K562 (cell line): Measurements from ENCODE around the gene HOXD1. TPM values are rescaled to one million over a fixed set of nuclear protein-coding genes. Genes with fewer than 3 reads are reported as not detected.

Source experiments
- ATAC-seq: fragments of 200-7000 bp; cut with Tn5 transposase; 3 replicates; pipeline ENCODE4 v1.9.1; 2020; ENCODE audit warnings: moderate library complexity
- BruUV-seq: library from RNA; stranded (reverse); fragments of 400-500 nt; replicated peaks from 2 replicates; lab custom pipeline; 2021; lab: Mats Ljungman, UMichigan
- CTCF ChIA-PET: fragments of 300-600 bp; formaldehyde crosslinking; extraction: SDS; loops from one replicate; lab custom pipeline; 2021; ENCODE audit warnings: low intra/inter-chr PET ratio; lab: Yijun Ruan, JAX
- POLR2A ChIA-PET: fragments of 300-600, 350-650 bp; sonication (Branson Sonifier 250); formaldehyde crosslinking; extraction: SDS; loops from one replicate; lab custom pipeline; 2021; ENCODE audit warnings: antibody characterized with exemption, inconsistent platforms; lab: Yijun Ruan, JAX
- DNase-seq, 4 experiments: peaks; one replicate each; pipeline versions ENCODE4 v3.0.0 to v3.0.0-alpha.2; 2011 to 2018; ENCODE audit warnings: low spot score in 3 of 4, mixed read lengths in 3 of 4; ENCODE audit errors: extremely low read depth in 1 of 4
- FAIRE-seq: peaks from 2 replicates; lab custom pipeline; 2011; peaks lifted over from hg19 to GRCh38; lab: Jason Lieb, UNC
- H2AFZ ChIP-seq: 2 replicates; pipeline ENCODE4 v1.6.0; 2011; ENCODE audit warnings: low read depth, low read length, control low read depth, inconsistent platforms
- H3K27ac ChIP-seq: fragments of 200-600 bp; 3 replicates; pipeline ENCODE4 v1.8.0; 2011; ENCODE audit warnings: low read depth, mild to moderate bottlenecking, control low read depth, inconsistent platforms, low read length, moderate library complexity, mixed read lengths; ENCODE audit errors: extremely low read depth
- H3K27me3 ChIP-seq, 2 experiments: fragments of 300-600 bp in 1 of 2; 2 replicates in 1 of 2; 3 replicates in 1 of 2; pipeline versions ENCODE4 v1.6.0 to v1.8.0; 2011; ENCODE audit warnings: inconsistent platforms in 2 of 2, low read length in 2 of 2, mild to moderate bottlenecking in 1 of 2, mixed read lengths in 1 of 2, moderate library complexity in 1 of 2; ENCODE audit not compliant: control insufficient read depth in 2 of 2, insufficient read depth in 2 of 2
- H3K36me3 ChIP-seq: fragments of 300-600 bp; 3 replicates; pipeline ENCODE4 v1.8.0; 2011; ENCODE audit warnings: mild to moderate bottlenecking, low read length, inconsistent platforms; ENCODE audit not compliant: control insufficient read depth, insufficient read depth
- H3K4me1 ChIP-seq, 2 experiments: fragments of 200-600 bp in 1 of 2; replicated peaks in 1 of 2; 2 replicates in 1 of 2; 3 replicates in 1 of 2; pipeline versions ENCODE4 v1.5.1 to v1.8.0; 2011; ENCODE audit warnings: inconsistent platforms in 2 of 2, low read length in 2 of 2, mild to moderate bottlenecking in 1 of 2, mixed read lengths in 1 of 2, moderate library complexity in 1 of 2; ENCODE audit not compliant: control insufficient read depth in 2 of 2, insufficient read depth in 2 of 2
- H3K4me2 ChIP-seq: 2 replicates; pipeline ENCODE4 v1.6.1; 2011; ENCODE audit warnings: low read length, control low read depth, inconsistent platforms, mixed read lengths; ENCODE audit not compliant: insufficient read depth
- H3K4me3 ChIP-seq: fragments of 200-600 bp; sonication (generic), shearing (Covaris generic); 2 replicates; pipeline ENCODE4 v1.5.1; 2016; ENCODE audit warnings: control low read depth, inconsistent platforms
- H3K79me2 ChIP-seq: fragments of 200-600 bp; 3 replicates; pipeline ENCODE4 v1.8.0; 2011; ENCODE audit warnings: low read length, inconsistent platforms; ENCODE audit not compliant: control insufficient read depth, insufficient read depth
- H3K9ac ChIP-seq, 2 experiments: 2 replicates each; pipeline versions ENCODE4 v1.6.0 to v1.6.1; 2011; ENCODE audit warnings: low read depth in 2 of 2, low read length in 2 of 2, control low read depth in 1 of 2, inconsistent platforms in 1 of 2, mild to moderate bottlenecking in 1 of 2, mixed read lengths in 1 of 2; ENCODE audit not compliant: insufficient read depth in 1 of 2
- H3K9me1 ChIP-seq: one replicate; pipeline ENCODE4 v1.6.0; 2011; ENCODE audit warnings: inconsistent platforms, mild to moderate bottlenecking, low read length, moderate library complexity; ENCODE audit not compliant: control insufficient read depth, insufficient read depth
- H3K9me3 ChIP-seq: replicated peaks from 2 replicates; pipeline ENCODE4 v1.5.1; 2011; ENCODE audit warnings: low read depth, low read length, inconsistent platforms; ENCODE audit not compliant: control insufficient read depth, insufficient read depth
- H4K20me1 ChIP-seq: replicated peaks from 2 replicates; pipeline ENCODE4 v1.6.1; 2011; ENCODE audit warnings: low read length, inconsistent platforms, mixed read lengths; ENCODE audit not compliant: control insufficient read depth, insufficient read depth
- ARID2 ChIP-seq: fragments of 450-650 bp; IDR thresholded peaks from 2 replicates; pipeline ENCODE4 v1.6.1; 2017; ENCODE audit warnings: antibody characterized with exemption, mild to moderate bottlenecking
- HEY1 ChIP-seq: fragments of 250-450 bp; sonication (Bioruptor Pico); IDR thresholded peaks from 2 replicates; pipeline ENCODE4 v1.5.0; 2020; ENCODE audit warnings: mild to moderate bottlenecking, moderate library complexity, borderline replicate concordance
- KLF1 ChIP-seq: fragments of 450-650 bp; IDR thresholded peaks from 2 replicates; pipeline ENCODE4 v1.6.1; 2016; ENCODE audit warnings: missing genetic modification characterization, missing compliant biosample characterization
- OTX1 ChIP-seq: fragments of 450-650 bp; formaldehyde crosslinking; IDR thresholded peaks from 2 replicates; pipeline ENCODE4 v1.4.0; 2022; ENCODE audit warnings: mild to moderate bottlenecking
- SRSF3 ChIP-seq: fragments of 200-400 bp; formaldehyde crosslinking; IDR thresholded peaks from 2 replicates; pipeline ENCODE4 v1.6.1; 2016; ENCODE audit warnings: mild to moderate bottlenecking, low read length, moderate library complexity; ENCODE audit not compliant: insufficient read depth
- TFE3 ChIP-seq: fragments of 450-650 bp; formaldehyde crosslinking; IDR thresholded peaks from 2 replicates; pipeline ENCODE4 v1.4.0; 2020; ENCODE audit warnings: mild to moderate bottlenecking, mixed read lengths
- YBX1 ChIP-seq: fragments of 450-650 bp; IDR thresholded peaks from 2 replicates; pipeline ENCODE4 v1.7.1; 2016; ENCODE audit warnings: mild to moderate bottlenecking
- ZNF318 ChIP-seq, 2 experiments: fragments of 450-650 bp; IDR thresholded peaks; 2 replicates each; pipeline ENCODE4 v1.6.1; 2016; ENCODE audit warnings: mild to moderate bottlenecking in 2 of 2, borderline replicate concordance in 1 of 2, low read depth in 1 of 2, moderate library complexity in 1 of 2
- ZNF511 ChIP-seq: sonication (generic); formaldehyde crosslinking; IDR thresholded peaks from 2 replicates; pipeline ENCODE4 v1.8.0; 2022; ENCODE audit warnings: mild to moderate bottlenecking, missing genetic modification reagents
- ZNF764 ChIP-seq: fragments of 250-450 bp; sonication (Bioruptor Pico); IDR thresholded peaks from 2 replicates; pipeline ENCODE4 v1.4.0; 2020; ENCODE audit warnings: low read depth, mild to moderate bottlenecking, moderate library complexity
- WGBS: fragments of 100-300 bp; shearing (Covaris generic); methylation state at CpG from one replicate; pipeline ENCODE4 v1.1.6; 2016; ENCODE audit warnings: low coverage, mixed read lengths; ENCODE audit not compliant: insufficient coverage; ENCODE audit errors: missing lambda C conversion rate; 5-methylcytosine and 5-hydroxymethylcytosine counted together
- in situ Hi-C: fragments of 300-500 bp; cut with MboI; formaldehyde crosslinking; loops from 4 replicates; pipeline ENCODE4 v1.15.0; 2018; ENCODE audit warnings: inconsistent platforms, mixed read lengths
- intact Hi-C: fragments of 100-400 bp; cut with micrococcal nuclease; formaldehyde crosslinking; loops from 2 replicates; pipeline ENCODE4 v1.14.2; 2022
- polyA plus RNA-seq, 8 experiments: library from polyadenylated mRNA; depleted of rRNA in 4 of 8; stranded (reverse) in 5 of 8; unstranded in 3 of 8; fragments of >200 nt; fragmentation: Nextera tagmentation in 2 of 8; fragmentation: Illumina TruSeq in 1 of 8; extraction: Ambion mirVana in 2 of 8; extraction: Trizol in 1 of 8; gene quantifications; 2 replicates each; pipeline versions ENCODE4 v1.2.1 to v1.2.3, GENCODE V29; 2011 to 2014; ENCODE audit warnings: inconsistent platforms in 1 of 8, missing spikeins in 1 of 8
- total RNA-seq, 7 experiments: library from RNA; depleted of rRNA in 6 of 7; stranded (reverse); fragments of >200 nt in 6 of 7; fragmentation: Illumina TruSeq in 2 of 7; extraction: Trizol in 2 of 7; gene quantifications; 2 replicates each; pipeline versions ENCODE4 v1.2.1 to v1.2.3, GENCODE V29; 2011 to 2021; ENCODE audit warnings: low replicate concordance in 1 of 7

Gene HOXD1
- total and polyA plus RNA-seq, 9 of the 15 experiments (the other 6 are each of a cell fraction or from before 2014, with no cell fraction given) = not detected

GRCh38 chr2:176189681-176190641 lies 1.5 kb downstream of the HOXD1 start:
- no peaks in the 10 kb centered on the region for H3K36me3 ChIP-seq
- in situ Hi-C loops (no loop called here), intact Hi-C loops (no loop called here)
- no peak overlapping the region for H2AFZ ChIP-seq
- no peaks in the 10 kb centered on the region for H4K20me1 ChIP-seq
- H3K9me3 ChIP-seq = no peaks in the 10 kb centered on the region
- no peak overlapping the region for H3K9ac ChIP-seq
- H3K9me1 ChIP-seq = no peaks in the 10 kb centered on the region
- peaks cover 36 to 57% of the 10 kb centered on the region in 2 experiments for H3K27me3 ChIP-seq
- no peak overlapping the region for H3K4me3 ChIP-seq
- CTCF ChIA-PET = no interaction called here
- no peak overlapping the region for H3K27ac ChIP-seq
- BruUV-seq = no TSS peak
- POLR2A ChIA-PET = interaction anchor here (1.4 kb wide), 1 partner anchor 10 kb away, joined by 3 read pairs; no protein-coding TSS in a partner anchor
- no peak for DNase-seq
- FAIRE-seq = peak; percentile 78
- no peak overlapping the region for H3K4me2 ChIP-seq
- peaks cover 0 to 13% of the 10 kb centered on the region in 2 experiments; a peak in 2 of 5 replicates for H3K4me1 ChIP-seq
- H3K79me2 ChIP-seq = no peaks in the 10 kb centered on the region
- 4% methylated on average over 28 of the region's 28 CpGs for WGBS
- ATAC-seq = no peak
- TF ChIP-seq ZNF318 (IDR thresholded peaks at IDR 0.05; ENCODE audit: borderline replicate concordance in 1 of 2, low read depth in 1 of 2) (no peak), ZNF511 (CRISPR knock-in tag) (no peak), ZNF764 (no peak), KLF1 (tag) (no peak), YBX1 (no peak), HEY1 (CRISPR knock-in tag) (no peak), OTX1 (no peak), TFE3 (CRISPR knock-in tag) (no peak), SRSF3 (no peak), ARID2 (no peak)
